Lower leg skin (tissue), 3 donors: ENCODE measurements around the gene RWDD1.

Experiments
- CTCF ChIP-seq, 3 donors: fragments of 450-650 bp; IDR thresholded peaks; one replicate each; pipeline ENCODE4 v1.5.1; 2016; ENCODE audit warnings: antibody characterized with exemption in 3 of 3, mild to moderate bottlenecking in 3 of 3, moderate library complexity in 2 of 3
- POLR2A ChIP-seq, 2 donors: fragments of 450-650 bp; IDR thresholded peaks; one replicate each; pipeline ENCODE4 v1.6.1; 2016 to 2017; ENCODE audit warnings: antibody characterized with exemption in 2 of 2, mild to moderate bottlenecking in 1 of 2, moderate library complexity in 1 of 2

- no peak for TF ChIP-seq CTCF (IDR thresholded peaks at IDR 0.05)
- no peak for TF ChIP-seq POLR2A (IDR thresholded peaks at IDR 0.05)
Observed at GRCh38 chr6:116542426-116542825, 28.9 kb upstream of the RWDD1 start.
